TTC549 (cell line): ENCODE measurements around the gene INAVA.
A peak's percentile ranks its signal among the peaks of the same experiment; 100 is the strongest.

Experiments used
- FAIRE-seq: peaks from 2 replicates; lab custom pipeline; 2012; peaks lifted over from hg19 to GRCh38; lab: Jason Lieb, UNC

INAVA gene, protein sequence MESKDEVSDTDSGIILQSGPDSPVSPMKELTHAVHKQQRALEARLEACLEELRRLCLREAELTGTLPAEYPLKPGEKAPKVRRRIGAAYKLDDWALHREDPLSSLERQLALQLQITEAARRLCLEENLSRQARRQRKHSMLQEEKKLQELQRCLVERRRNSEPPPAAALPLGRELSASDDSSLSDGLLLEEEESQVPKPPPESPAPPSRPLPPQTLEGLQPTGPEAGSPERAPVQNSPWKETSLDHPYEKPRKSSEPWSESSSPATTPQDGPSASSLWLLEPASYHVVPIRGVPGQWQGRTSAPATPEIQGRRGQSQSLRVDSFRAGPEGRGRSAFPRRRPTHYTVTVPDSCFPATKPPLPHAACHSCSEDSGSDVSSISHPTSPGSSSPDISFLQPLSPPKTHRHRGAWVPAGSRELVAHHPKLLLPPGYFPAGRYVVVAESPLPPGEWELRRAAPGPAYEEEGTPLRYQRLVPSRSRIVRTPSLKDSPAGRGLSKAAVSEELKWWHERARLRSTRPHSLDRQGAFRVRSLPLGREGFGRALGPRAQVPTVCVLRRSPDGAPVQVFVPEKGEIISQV

GRCh38 chr1:200894712-200895442, at the start of gene INAVA:
Gene INAVA, plus strand, starts transcription at chr1:200894900. Its CDS starts 3,501 bp downstream, at chr1:200898401.
- FAIRE-seq, result no peak

DNA sequence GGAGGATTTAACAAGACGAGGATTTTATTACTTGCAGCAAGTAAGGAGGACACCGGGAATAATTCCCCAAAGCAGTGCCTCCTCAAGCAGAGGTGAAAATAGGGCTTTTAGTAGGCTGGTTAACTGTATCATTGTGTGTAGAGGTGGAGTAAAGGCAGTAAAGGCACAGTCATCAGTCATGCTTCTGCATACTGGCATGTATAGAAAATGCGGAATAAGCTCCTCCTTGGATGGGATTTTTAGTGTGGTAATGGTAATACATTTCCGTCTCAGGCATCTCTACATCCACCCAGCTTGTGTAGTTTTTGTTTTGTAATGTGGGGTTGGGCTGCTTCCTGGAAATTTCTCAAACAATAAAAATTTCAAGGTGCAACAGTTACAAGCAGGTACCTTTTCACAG, 49.3 kb upstream of the INAVA start:
- no peak for FAIRE-seq

GRCh38 chr1:200846398-200846797, 48.3 kb upstream of the INAVA start:
- peak; percentile 9 for FAIRE-seq

GRCh38 chr1:200849430-200849829, 45.3 kb upstream of the INAVA start:
- FAIRE-seq, result no peak

GRCh38 chr1:200850554-200850953, 44.1 kb upstream of the INAVA start:
- no peak for FAIRE-seq

GRCh38 chr1:200856716-200857357, 37.9 kb upstream of the INAVA start:
- no peak for FAIRE-seq

- no peak for FAIRE-seq
These were observed 36.9 kb upstream of the INAVA start for GRCh38 chr1:200857804-200858203.

- no peak for FAIRE-seq
These were observed 32.6 kb upstream of the INAVA start for GRCh38 chr1:200861937-200862647.

DNA sequence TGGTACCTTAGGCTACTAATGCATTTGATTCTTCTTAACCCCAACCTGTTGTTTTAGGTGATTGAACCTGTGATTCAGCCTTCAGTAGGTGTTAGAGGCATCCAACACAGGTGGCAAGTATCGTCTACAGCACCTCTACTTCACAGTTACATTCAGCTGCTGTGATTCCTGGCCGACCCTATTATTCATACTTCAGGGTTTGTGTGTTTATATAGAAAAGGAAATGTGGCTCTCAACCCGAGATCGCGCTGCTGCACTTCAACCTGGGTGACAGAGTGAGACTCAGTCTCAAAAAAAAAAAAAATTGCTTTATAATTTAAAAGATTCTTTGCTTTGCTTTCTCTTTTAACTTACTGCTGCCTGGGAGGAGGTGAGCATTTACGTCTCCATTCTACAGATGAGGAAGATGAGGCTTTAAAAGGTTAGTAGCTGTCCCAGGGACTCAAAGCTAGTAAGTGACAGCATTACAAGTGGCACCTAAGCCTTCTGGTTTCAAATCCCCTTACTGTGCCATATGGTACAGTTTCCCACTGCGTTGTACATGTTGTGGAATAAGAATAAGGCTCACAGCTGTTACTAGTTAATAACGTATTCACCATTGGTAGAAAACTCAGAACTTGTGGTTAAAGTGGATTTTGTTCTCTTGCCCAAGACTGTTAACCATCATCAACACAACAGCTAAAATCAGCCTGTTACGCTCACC, 31.8 kb upstream of the INAVA start:
- FAIRE-seq, result no peak

GRCh38 chr1:200866116-200866515, 28.6 kb upstream of the INAVA start:
- FAIRE-seq, result no peak

DNA sequence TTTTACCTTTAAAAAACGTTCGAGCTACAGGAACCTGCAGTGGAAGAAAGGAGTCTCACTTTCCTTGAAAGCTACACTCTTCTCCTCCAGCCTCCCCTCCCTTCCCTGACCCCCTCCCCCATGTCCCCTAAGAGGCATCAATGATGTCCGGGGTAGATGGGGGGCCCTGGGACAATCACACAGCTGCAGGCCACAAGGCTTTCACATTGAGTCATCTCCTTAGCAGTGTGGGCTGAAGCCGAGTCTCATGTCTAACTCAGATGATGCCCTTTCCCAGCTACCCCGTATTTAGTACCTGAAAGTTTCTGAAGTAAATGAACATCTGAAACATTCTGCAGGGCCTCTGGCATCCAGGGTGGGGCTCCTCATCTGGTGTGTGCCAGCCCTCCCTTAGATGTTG, 28.2 kb upstream of the INAVA start:
- no peak for FAIRE-seq

- FAIRE-seq, result no peak
These were observed 27.5 kb upstream of the INAVA start for GRCh38 chr1:200867018-200867811.

DNA sequence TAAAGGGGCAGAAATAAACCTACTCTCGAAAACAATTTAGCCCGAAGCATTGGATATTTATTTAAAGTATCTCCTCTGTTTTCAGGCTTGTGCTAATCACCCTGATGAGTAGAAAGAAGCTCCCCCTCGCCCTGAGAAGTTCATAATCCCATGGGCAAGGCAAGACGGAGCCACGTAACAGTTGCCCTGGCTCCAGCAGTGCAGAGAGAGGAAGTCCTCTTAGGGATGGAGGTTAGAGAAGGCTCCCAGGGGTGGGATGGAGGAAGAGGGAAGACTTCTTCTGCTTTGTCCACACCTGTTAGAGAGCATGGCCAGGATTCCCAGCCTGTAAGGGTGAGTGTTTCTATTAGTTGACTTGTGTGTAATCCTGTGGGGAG, 25.3 kb upstream of the INAVA start:
- FAIRE-seq, result no peak

- no peak for FAIRE-seq
These were observed 24.8 kb upstream of the INAVA start for GRCh38 chr1:200869753-200870391.

GRCh38 chr1:200872446-200873115, 22.1 kb upstream of the INAVA start, which contains the start of gene GPR25:
Gene GPR25, plus strand, starts transcription at chr1:200872981. Its CDS starts 57 bp downstream, at chr1:200873038.
- no peak for FAIRE-seq

DNA sequence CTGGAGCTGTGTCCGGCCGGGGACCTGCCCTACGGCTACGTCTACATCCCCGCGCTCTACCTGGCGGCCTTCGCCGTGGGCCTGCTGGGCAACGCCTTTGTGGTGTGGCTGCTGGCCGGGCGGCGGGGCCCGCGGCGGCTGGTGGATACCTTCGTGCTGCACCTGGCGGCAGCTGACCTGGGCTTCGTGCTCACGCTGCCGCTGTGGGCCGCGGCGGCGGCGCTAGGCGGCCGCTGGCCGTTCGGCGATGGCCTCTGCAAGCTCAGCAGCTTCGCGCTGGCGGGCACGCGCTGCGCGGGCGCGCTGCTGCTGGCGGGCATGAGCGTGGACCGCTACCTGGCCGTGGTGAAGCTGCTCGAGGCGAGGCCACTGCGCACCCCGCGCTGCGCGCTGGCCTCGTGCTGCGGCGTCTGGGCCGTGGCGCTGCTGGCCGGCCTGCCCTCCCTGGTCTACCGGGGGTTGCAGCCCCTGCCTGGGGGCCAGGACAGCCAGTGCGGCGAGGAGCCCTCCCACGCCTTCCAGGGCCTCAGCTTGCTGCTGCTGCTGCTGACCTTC, 21.5 kb upstream of the INAVA start:
- no peak for FAIRE-seq

GRCh38 chr1:200873671-200874397, 20.9 kb upstream of the INAVA start:
- FAIRE-seq, result no peak

- FAIRE-seq, result no peak
These were observed 20.0 kb upstream of the INAVA start for GRCh38 chr1:200874694-200875093.
